ENCODE data around the gene SLC6A7.

Gene SLC6A7

DNA sequence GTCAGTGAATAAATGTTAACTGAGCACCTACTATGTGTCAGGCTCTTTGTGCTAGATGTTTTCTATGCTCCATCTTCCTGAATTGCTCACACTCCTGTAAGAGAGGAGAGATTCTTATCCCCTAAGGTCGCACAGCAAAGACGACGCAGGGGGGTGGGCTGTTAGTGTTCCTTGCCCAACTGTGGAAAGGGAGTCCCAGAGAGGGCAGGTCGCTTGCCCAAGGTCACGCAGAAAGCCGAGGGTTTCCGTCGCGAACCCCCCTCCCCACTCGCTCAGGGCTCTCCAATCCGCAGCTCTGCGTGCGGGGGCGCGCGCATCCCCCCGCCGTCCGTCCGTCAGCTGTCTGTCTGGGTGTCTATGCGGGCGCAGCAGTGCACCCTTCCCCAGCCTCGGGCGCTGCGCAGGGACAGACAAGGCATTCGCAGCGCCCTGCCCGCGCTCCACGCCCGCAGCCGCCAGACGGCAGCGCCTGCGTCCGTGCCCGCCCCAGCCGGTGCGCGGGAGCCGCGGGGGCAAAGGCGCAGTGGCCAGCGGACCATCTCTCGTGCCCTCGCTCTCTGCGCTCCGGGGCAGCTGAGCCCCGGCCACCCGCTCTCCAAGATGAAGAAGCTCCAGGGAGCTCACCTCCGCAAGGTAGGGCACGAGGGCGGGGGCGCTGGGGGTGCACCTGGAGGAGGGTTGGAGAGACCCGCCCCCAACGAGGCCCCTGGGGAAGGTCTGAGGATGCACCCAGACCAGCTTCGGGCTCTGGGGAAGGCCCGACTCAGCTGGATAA lies at the start of gene SLC6A7:
Gene SLC6A7, plus strand, starts transcription at position 335 of the 775 bp plus-strand sequence. Its CDS starts 266 bp downstream, at position 601.
- no peak for DNase-seq

DNA sequence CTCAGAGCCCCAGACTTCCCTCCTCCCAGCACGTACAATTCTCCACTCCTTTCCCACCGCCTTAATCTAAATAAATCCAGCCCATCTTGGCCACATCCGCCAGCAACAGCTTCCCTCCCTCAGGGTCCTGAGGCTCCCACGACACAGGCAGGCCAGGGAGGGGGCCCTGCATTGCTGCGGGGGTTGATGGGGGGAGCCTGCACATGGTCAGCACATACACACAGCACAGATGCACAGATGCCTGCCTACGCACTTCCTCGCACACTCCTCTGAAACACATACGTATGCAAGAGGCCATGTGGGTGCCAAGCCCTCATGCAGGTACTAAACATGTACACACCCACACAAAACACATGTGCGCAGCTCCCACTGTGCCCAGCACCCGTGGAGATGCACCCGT lies 49.0 kb upstream of the SLC6A7 start:
- DNase-seq, result no peak

DNA sequence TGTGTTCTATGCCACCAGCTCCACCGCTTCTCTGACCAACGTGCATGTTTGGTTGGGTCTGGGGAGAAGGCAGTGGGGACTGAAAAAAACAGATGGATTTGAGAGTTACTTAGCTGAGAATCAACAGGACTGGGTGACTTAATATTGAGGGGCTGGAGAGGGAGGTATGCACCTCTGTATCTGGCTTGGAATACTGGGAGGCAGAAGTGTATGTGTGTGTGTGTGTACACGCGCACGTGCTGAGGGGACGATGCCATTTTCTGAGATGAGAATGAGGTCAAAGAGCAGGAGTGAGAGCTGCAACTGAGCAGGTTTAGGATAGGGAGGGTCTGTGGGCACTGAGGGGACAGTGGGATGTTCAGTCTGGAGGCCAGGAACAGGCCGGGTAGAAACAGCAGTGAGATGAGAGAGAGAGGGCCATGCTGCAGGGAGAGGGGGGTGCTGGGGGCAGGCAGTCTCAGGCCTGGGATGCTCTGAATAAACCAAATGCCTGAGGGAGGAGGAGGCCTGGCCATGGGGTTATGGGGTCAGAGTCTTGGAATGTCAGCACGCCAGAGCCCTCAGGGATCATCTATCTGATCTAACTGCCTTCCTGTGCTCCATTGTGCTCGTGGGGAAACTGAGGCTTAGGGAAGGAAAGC lies 48.2 kb upstream of the SLC6A7 start:
- DNase-seq, result no peak

DNA sequence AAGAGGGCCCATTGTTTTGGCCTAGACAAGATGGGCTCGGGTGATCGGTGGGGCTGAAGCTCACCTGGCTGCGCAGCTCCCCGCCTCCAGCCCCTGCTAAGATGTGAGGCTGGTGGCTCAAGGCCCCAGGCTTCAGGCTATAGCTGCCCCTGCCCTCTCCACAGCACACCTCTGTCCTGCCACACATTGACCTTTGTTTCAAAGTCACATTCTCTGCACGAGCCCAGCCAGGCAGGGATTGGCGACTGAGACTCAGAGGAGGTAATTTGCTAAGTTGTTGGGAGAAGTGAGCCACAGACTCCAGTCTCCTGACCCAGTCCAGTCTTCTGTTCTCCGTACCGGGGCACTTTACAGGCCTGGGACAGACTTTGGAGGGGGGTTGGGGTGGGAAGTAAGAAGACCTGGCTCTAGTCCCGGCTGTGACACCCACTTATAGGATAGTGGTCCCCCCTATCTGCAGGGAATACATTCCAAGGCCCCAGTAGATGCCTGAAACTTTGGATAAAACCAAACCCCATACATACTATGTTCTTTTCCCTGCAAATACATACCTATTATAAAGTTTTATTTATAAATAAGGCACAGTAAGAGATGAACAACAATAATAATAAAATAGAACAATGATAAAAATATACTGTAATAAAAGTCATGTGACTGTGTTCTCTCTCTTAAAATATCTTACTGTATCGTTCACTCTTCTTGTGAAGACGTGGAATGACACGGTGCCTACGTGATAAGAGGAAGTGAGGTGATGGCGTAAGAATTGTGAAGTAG lies 47.5 kb upstream of the SLC6A7 start:
- DNase-seq, result no peak

DNA sequence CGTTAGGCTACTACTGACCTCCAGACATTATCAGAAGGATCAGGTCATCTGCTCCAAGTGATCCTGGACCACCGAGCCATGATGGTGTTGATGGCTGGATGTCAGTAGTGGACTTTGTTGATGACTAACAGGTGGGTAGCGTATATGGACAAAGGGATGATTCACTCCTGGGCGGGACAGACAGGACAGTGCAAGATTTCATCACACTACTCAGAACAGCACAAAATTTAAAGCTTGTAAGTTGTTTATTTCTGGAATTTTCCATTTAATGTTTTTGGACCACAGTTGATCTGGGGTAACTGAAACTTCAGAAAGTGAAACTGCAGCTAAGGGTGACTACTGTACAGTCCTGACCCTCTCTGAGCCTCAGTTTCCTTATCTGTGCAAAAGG lies 46.9 kb upstream of the SLC6A7 start:
- no peak for DNase-seq

DNA sequence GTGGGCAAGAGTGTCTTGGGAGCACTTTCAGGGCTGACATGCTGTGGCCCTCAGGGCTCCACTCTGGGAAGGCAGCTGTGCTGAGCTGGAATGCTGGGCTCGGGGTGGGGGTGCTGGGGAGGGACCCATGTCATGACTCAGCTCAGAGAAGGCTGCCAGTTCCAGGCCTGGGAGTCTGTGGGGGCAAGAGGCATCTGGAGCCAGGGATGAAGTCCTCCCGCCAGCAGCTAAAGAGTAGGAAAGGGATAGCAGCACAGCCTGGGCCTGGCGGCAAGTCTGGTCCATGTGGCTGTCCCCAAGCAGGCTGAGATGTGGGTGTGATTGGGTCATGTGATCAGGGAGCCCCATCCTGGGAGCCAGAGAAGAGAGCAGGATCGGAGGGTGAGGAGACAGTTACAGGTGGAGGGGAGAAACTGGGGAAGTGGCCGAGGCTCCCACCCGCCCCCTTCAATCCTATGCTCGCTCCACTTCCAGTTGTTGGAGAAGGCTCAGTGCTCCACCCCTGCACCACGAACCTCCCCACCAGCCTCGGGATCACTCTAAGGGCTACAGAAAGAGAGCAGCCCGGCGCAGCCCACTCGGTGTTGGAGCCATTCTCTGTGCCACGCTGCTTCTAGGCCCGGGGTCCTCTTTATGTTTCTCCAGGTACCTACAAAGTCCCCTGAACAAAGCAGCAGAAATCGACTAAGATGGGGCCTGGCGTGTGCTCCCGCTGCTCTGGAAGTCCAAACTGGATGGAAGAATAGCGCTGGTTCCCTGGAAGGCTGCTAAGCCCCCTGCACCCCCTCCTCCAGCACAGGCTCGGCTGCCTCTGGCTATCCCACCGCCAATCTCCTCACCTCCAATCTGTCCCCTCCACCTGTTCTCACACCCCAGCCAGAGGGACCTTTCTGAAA lies 46.3 kb upstream of the SLC6A7 start:
- no peak for DNase-seq

DNA sequence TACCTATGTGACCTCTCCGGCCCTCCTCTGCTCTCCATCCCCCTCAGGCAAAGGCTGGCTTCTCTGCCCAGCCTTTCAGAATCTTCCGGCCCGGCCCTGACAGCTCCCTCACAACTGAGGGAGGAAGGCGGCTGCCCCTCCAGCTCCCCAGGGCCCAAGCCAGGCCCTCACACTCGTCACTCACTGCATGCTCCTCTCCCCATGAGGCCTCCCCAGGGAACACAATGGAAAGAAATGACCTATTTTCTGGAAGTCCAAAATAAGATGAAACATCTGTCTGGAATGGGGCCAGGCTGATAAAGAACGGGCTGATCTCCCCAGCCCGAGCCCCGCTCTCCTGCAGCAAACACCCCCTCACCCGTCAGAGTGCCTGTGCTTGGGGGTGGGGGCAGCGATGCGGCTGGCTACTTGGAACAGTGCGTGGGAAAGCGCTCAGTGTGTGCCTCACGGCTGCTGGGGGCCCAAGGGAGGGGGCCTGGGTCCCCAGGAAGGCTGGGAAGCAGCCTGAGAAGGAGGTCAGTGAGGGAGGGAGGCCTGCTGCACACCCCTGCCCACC lies 45.5 kb upstream of the SLC6A7 start:
- DNase-seq, result no peak

DNA sequence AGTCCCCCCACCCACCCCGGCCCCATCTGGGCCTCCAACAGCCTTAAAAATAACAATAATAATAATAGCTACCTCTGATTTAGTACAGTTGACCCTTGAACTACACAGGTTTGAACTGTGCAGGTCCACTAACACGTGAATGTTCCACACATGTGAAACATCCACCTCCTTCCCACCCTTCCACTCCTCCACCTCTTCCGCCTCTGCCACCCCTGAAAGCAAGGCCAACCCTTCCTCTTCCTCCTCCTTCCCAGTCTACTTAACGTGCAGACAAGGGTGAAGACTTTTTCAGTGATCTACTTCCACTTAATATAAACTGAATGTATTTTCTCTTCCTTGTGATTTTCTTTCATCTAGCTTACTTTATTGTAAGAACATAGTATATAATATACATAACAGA lies 45.0 kb upstream of the SLC6A7 start:
- no peak for DNase-seq

DNA sequence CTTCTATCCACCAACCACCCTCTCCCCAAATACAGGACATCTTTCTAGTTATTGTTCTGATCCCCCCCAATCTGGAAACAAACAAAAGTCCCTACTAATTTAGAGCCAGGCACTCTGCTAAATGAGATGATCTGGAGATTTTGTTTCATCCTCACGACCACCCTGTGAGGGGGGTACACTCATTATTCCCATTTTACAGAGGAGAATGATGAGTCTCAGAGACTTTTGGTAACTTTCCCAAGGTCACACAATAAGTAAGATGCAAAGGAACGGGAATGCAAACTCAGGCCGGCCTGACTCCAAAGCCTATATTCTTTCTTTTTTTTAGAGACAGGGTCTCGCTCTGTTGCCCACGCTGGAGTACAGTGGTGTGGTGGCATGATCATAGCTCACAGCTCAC lies 43.6 kb upstream of the SLC6A7 start:
- no peak for DNase-seq

DNA sequence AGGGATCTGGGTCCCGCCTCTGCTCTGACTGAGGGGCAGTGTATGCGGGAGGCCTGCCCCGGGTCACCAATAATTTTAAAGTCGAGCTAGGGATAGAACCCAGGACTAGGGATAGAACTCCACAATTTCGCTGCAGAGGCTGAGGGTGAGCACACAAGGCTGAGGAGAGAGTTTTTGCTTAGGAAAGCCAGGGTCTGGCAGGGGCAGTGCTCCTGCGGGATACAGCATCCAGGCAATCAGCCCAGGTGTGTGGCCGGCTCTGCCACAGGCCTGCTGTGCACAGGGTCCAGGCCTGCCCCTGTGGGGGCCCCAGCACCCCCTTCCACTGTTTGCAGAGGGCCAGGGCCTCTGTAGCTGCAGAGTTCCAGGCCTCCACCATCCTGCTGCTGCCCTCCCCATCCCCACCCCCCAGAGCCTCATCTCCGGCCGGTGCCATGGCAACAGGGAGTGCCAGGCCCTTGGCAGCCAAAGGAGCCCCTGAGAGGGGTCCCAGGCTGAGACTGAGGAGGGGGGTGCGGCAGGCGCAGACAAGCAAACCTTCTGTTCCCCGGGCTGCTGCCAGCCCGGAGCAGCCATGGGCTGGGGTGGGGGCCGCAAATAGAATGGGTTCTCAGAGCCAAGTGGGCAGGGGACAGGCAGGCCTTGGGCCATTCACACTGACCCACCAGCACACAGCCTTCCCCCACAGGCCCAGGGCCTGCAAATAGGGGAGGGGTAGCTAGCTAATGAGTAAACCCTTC lies 42.8 kb upstream of the SLC6A7 start:
- no peak for DNase-seq

DNA sequence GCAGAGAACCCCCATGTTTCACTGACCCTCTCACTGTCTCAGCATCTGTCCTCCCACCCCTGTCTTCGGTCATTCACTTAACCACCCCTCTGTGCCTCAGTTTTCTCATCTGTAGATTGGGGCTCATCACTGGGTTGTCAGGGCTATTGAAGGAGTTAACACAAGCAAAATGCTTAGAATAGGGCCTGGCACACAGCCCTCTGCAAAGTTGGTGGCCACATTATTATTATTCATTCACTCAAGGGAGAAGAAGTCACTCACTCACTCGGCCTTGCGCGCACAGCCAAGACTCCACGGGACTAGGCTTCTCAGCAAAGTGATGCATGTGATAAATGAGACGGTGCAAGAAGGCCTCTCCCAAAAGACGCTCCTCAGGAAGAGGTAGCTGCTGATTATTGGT lies 42.2 kb upstream of the SLC6A7 start:
- DNase-seq, result no peak

DNA sequence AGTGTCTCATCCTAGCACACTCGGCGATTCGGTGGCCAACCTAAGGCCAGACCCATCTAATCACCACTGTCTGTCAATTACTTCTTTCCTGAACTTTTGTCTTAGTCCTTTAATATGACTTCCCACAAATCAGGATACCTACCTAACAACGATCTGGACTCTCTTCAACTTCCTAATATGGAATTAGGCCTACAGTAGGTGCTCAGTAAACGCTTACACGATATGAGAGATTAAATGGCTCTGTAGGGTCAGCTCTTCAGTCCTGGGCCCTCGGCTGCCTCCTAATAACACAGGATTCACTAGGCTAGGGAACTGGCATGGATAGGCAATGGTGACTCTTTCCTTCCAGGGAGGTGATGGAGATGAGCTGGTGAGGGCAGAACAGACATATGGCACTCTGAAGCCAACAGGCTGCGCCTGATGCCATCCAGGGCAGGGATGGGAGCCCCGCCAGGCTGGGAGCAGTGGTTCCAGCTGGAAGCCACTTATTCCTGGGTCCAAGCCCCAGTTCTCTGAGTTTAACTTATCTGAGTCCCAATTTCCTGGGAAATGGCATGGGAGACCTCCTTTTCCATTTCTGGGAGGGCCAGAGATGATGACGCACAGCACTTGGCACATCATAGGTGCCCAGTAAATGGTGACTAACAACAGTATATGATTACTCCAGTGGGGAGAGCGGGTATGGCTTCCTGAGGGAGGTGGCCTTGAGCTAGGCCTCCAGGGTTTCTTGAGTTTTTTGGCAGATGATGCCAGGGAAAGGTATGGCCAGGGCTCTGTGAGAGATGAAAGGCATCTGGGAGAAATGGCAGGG lies 41.5 kb upstream of the SLC6A7 start:
- no peak for DNase-seq

DNA sequence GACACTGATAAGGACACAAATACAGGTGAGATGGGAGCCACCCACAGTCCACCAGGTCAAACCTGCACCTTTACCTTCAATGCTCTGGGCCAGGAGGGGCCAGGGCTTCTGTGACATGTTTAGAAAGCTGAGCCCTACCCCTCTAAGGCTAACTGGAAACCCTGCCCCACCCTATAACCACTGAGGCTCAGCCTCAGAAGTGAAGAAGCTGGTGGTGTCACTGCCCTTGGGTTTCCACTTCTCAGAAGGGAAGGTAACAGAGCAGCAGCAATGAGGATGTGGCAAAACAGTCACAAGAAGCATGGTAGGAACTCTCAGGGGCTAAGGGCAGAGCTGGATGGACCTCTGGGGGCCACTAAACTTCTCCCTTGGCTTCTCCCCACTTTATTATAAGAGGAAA lies 40.2 kb upstream of the SLC6A7 start:
- no peak for DNase-seq

DNA sequence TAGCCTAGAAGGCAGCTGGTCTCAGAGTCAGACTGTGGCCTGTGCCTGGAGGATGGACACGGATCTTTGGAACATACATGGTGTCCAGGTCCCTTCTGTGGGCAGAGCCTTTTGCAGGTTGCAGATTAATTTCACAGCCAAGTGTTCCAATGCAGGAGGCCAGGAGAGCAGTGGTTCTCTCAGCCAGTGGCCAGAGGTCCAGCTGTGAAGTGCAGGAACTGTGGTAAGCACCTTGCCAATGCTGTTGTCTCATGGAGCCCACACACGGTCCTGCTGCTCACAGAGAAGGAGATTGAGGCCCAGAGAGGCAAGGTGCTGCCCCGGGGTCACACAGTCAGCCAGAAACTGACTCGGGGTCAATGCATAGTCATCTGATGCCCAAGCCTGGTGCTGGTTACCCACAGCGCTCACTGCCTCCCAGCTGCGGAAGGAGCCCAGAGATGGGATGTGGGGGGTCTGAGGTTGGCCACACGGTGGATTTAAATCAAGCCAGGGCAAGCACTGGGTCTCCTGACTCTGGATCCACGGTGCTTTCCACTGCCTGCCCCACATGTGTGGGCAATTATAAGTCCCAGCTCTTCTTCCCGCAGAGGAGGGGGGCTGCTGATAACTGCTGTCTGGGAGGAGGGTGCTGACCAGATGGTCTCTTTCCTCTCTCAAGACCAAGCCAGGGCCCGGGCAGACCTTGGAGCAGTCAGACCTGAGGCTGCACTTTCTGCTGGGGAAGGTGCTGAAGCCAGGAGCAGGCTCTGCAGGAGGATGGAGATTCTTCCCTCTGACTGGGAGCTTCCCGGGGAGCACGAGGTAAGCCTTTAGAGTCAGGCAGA lies 37.0 kb upstream of the SLC6A7 start:
- no peak for DNase-seq

DNA sequence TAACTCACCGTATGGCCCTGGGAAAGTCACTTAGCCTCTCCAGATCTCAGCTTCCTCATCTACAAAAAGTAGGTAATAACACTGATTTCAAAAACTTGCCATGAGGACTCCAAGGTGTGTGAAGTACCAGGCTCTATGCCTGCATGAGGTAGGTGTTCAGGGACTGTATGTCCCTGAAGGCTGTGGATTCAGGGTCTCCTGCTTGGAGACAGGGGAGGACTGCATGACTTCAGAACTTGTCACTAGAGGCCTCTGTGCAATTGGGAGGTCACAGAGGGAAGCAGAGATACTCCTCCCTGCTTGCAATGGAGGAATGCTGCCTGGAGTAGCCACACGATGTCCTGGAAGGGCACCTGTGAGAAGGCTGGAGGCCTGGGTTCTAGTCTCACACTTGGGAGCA lies 36.4 kb upstream of the SLC6A7 start:
- DNase-seq, result no peak

DNA sequence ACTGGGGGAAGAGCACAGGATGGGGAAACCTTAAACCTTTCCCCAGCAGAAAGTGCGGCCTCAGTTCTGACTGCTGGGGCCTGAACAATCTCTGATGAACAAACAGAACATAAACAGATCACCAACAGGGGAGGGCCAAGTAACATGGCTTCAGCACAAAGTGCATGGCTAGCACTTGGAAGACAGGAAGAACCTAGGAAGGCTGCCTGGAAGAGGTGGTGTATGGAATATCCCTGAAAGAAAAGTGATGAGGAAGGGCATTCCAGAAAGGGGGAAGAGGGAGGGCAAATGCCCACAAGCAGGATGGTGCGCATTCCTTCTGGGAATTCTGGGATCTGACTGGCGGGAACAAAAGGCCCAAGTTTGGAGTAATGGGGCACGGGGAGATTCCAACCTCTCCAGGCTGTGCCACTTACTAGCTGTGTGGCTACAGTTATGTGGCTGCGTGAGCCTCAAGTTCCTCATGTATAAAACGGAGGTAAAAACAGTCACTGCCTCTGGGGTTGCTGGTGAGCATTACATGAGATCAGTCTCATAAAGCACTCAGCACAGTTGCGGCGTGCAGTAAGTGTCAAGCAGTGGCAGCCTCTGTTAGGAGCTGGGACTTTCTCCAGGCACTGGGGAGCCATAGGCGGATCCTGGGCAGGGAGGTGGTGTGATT lies 35.8 kb upstream of the SLC6A7 start:
- no peak for DNase-seq

DNA sequence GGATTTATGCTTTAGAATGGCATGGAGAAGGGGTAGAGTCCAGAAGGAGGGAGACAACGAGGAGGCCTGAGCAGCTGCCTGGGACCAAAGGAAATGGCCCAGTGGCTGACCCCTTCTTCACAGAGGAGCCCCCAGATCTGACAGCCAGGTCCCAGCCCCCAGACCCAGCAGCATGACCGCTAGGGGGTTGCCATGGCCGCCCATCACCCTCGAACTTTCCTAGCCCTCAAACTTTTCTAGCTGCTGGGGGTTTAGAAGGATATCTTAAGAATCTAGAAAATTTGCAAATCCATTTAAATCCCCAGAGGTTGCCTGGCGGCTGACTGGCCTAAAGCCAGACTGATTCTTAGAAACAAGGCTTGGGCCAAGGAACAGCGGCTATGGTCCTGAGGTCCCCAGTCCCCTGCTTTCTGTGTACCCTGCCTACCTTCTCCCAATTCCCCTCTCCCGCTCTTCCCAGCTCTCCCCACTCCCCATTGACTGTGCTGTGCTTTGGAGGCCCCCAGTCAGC lies 35.2 kb upstream of the SLC6A7 start:
- DNase-seq, result no peak

DNA sequence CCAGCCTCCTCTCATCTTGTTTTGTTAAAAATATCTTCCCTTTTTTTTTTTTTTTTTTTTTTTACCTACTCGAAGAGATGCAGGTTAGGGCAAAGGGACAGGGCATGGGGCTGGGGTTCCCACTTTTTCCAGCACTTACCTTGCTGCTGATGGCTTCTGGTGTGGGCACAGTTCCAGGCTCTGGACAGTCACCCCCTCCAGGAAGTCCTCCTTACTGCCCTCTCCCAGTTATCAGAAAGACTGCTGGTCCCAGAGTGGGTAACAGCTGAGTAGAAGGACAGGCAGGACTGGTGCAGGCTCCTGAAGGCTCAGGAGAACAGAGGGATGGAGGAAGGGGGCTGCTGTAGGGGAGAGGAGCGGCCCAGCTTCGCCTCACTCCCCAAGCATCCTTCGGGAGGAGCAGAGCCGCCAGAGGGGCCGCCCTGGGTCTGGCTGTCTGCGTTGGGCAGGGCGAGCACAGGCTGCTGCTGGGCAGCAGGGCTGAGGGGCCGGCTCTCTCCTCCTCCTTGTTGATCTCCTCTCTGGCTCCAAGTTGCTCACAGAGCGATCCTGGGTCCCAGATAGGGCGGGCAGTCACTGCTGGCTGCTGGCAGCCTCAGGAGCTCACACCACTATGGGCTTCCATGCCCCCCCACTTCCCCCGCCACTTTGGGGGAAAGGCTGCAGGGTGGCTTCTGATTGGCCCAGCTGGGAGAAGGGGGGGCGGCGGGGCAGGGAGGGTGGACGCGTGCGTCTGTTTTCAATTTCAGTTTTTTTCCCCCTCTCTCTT lies 34.4 kb upstream of the SLC6A7 start, which contains the start of gene PDGFRB:
Gene PDGFRB, minus strand, starts transcription at position 588 of the 769 bp plus-strand sequence. CDS start 18,798 bp downstream, outside the sequence.
- peak in 1 of 2 experiments; percentile 2 for DNase-seq

Measured in SHP77 (cell line).